Gastrocnemius medialis (tissue), 4 donors: ENCODE measurements around the gene C1QTNF7. TPM values are rescaled to one million over a fixed set of nuclear protein-coding genes. Genes with fewer than 3 reads are reported as not detected.

Experiments used
- ATAC-seq, 2 donors: fragments of 150-250 bp; one replicate each; pipeline ENCODE4 v1.9.1; 2016
- DNase-seq, 2 donors: peaks; one replicate each; pipeline ENCODE4 v3.0.0-alpha.2; 2019
- H3K27ac ChIP-seq, 4 donors: fragments of 200-600 bp; sonication (generic); 1 replicate in 1 of 4; 2 replicates in 3 of 4; pipeline ENCODE4 v1.5.1; 2016 to 2018; ENCODE audit warnings: mild to moderate bottlenecking in 2 of 4, moderate library complexity in 1 of 4
- H3K27me3 ChIP-seq, 3 donors: fragments of 200-600 bp; sonication (generic) in 2 of 3; 1 replicate in 1 of 3; 2 replicates in 2 of 3; pipeline versions ENCODE4 v1.5.1 to v1.6.0; 2016 to 2019; ENCODE audit warnings: mild to moderate bottlenecking in 1 of 3, moderate library complexity in 1 of 3
- H3K36me3 ChIP-seq, 2 donors: fragments of 200-600 bp; sonication (generic) in 1 of 2; one replicate each; pipeline ENCODE4 v1.5.1; 2017 to 2018
- H3K4me1 ChIP-seq, 2 donors: fragments of 200-600 bp; sonication (generic) in 1 of 2; one replicate each; pipeline ENCODE4 v1.5.1; 2016 to 2017; ENCODE audit warnings: mild to moderate bottlenecking in 2 of 2
- H3K4me3 ChIP-seq, 4 donors: fragments of 200-600 bp; sonication (generic) in 3 of 4; 1 replicate in 1 of 4; 2 replicates in 3 of 4; pipeline ENCODE4 v1.5.1; 2016 to 2019; ENCODE audit warnings: mild to moderate bottlenecking in 2 of 4
- H3K9me3 ChIP-seq, 3 donors: fragments of 200-600 bp; sonication (generic) in 2 of 3; 1 replicate in 1 of 3; 2 replicates in 2 of 3; pipeline ENCODE4 v1.5.1; 2016 to 2019
- POLR2A ChIP-seq, 2 donors: fragments of 450-650 bp; IDR thresholded peaks; one replicate each; pipeline ENCODE4 v1.6.1; 2017; ENCODE audit warnings: antibody characterized with exemption in 2 of 2, mild to moderate bottlenecking in 2 of 2, moderate library complexity in 2 of 2
- in situ Hi-C, 4 donors: fragments of 200-750 bp; cut with MboI; loops; one replicate each; pipeline versions ENCODE4 v1.15.0 to v1.8.0; 2017; ENCODE audit warnings: low sequenced_read_pairs in 4 of 4
- intact Hi-C: fragments of 100-400 bp; cut with DNase I; formaldehyde crosslinking; loops from one replicate; pipeline ENCODE4 v1.15.1; 2023; ENCODE audit warnings: low total_unique reads
- total RNA-seq, 4 donors: library from RNA; depleted of rRNA; stranded (reverse); fragments of >200 nt; gene quantifications; one replicate each; pipeline versions ENCODE4 v1.1.0 to v1.2.3, GENCODE V29; 2016
- TF ChIP-seq, protein P1 (sequence below), 5 experiments: fragments of 450-650 bp in 3 of 5; fragments of 200-600 bp in 2 of 5; sonication (generic) in 2 of 5; IDR thresholded peaks in 4 of 5; conservative IDR thresholded peaks in 1 of 5; 1 replicate in 4 of 5; 2 replicates in 1 of 5; pipeline ENCODE4 v1.5.1; 2016 to 2019; ENCODE audit warnings: antibody characterized with exemption in 5 of 5, mild to moderate bottlenecking in 3 of 5, moderate library complexity in 3 of 5

Gene C1QTNF7
- total RNA-seq, 4 donors from 2014 or later: 0.29 to 11.6 (median 0.72) TPM

DNA sequence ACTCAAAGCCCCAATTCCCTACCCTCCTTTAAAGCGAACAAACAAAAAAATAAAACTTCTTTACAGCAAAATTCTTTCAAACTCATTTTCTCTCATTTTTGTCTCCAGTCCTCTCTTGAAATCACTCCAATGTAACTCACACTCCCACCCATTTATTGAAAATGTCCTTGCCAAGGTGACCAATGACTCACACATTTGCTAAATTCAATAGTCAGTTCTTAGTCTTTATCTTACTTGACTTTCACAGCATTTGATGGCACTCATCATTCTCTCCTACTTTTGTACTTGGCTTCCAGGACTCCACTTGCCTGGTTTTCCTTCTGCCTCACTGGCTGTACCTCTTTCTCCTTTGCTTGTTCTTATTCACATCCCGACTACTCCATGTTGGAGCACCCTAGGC lies 61.7 kb downstream of the C1QTNF7 start:
- H3K27ac ChIP-seq: peak overlapping the region in 1 of 4 donors; percentile 49

DNA sequence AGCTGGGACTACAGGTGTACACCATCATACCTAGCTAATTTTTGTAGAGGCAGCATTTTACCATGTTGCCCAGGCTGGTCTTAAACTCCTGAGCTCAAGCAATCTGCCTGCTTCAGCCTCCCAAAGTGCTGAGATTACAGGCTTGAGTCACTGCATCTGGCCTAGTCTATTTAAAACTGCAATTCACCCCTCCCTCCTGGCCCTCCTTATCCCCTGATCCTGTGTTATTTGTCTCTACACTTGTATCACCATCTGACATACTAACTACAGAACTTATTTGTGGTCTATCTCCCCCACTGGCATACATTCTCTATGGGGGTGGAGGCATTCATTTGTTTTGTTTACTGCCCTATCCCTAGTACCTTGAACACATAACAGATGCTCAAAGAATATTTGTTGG lies 65.6 kb downstream of the C1QTNF7 start:
- in situ Hi-C loops: loop anchor here (25.0 kb wide), 4 partner anchors 169 to 519 kb away; partner anchors contain the start of genes FBXL5 (in 1 of the 4) and FGFBP2 (in 1 of the 4)
- DNase-seq (no peak), ATAC-seq (no peak)
- Histone ChIP-seq H3K4me1 (no peaks in the 10 kb centered on the region), H3K27ac (no peak overlapping the region), H3K27me3 (no peaks in the 10 kb centered on the region), H3K36me3 (no peaks in the 10 kb centered on the region), H3K4me3 (no peak overlapping the region), H3K9me3 (no peaks in the 10 kb centered on the region)
- intact Hi-C loops: no loop called here
- TF ChIP-seq, protein P1, sequence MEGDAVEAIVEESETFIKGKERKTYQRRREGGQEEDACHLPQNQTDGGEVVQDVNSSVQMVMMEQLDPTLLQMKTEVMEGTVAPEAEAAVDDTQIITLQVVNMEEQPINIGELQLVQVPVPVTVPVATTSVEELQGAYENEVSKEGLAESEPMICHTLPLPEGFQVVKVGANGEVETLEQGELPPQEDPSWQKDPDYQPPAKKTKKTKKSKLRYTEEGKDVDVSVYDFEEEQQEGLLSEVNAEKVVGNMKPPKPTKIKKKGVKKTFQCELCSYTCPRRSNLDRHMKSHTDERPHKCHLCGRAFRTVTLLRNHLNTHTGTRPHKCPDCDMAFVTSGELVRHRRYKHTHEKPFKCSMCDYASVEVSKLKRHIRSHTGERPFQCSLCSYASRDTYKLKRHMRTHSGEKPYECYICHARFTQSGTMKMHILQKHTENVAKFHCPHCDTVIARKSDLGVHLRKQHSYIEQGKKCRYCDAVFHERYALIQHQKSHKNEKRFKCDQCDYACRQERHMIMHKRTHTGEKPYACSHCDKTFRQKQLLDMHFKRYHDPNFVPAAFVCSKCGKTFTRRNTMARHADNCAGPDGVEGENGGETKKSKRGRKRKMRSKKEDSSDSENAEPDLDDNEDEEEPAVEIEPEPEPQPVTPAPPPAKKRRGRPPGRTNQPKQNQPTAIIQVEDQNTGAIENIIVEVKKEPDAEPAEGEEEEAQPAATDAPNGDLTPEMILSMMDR (IDR thresholded peaks at IDR 0.05 in 4 of 5, conservative IDR thresholded peaks at IDR 0.05 in 1 of 5): no peak
- no peak for TF ChIP-seq POLR2A (IDR thresholded peaks at IDR 0.05)

More for the DNA sequence above, 61.7 kb downstream of the C1QTNF7 start:
- in situ Hi-C loops (loop anchor here (10.0 to 25.0 kb wide), 5 partner anchors 155 to 523 kb away; partner anchors contain the start of genes FBXL5 (in 1 of the 4) and FGFBP2 (in 1 of the 4)), intact Hi-C loops (no loop called here)
- no peaks in the 10 kb centered on the region for H3K36me3 ChIP-seq
- H3K4me1 ChIP-seq: no peaks in the 10 kb centered on the region
- no peak overlapping the region for H3K4me3 ChIP-seq
- TF ChIP-seq, protein P1 (IDR thresholded peaks at IDR 0.05 in 4 of 5, conservative IDR thresholded peaks at IDR 0.05 in 1 of 5): no peak
- no peak for TF ChIP-seq POLR2A (IDR thresholded peaks at IDR 0.05)
- no peak for DNase-seq
- no peaks in the 10 kb centered on the region for H3K27me3 ChIP-seq
- ATAC-seq: no peak
- H3K9me3 ChIP-seq: no peaks in the 10 kb centered on the region

DNA sequence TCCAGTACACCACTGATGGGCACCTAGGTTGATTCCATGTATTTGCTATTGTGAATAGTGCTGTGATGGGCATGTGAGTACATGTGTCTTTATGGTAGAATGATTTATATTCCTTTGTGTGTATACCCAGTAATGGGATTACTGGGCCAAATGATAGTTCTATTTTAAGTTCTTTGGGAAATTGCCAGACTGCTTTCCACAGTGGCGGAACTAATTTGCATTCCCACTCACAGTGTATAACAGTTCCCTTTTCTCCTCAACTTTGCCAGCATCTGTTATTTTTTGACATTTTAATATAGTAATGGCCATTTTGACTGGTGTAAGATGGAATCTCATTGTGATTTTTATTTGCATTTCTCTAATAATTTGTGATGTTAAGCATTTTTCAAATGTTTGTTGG lies 67.8 kb downstream of the C1QTNF7 start:
- Histone ChIP-seq H3K36me3 (no peaks in the 10 kb centered on the region), H3K4me1 (no peaks in the 10 kb centered on the region), H3K27ac (no peak overlapping the region), H3K9me3 (no peaks in the 10 kb centered on the region), H3K4me3 (no peak overlapping the region), H3K27me3 (no peaks in the 10 kb centered on the region)
- ATAC-seq (no peak), DNase-seq (no peak)
- intact Hi-C loops: no loop called here
- TF ChIP-seq, protein P1 (IDR thresholded peaks at IDR 0.05 in 4 of 5, conservative IDR thresholded peaks at IDR 0.05 in 1 of 5): no peak
- TF ChIP-seq POLR2A (IDR thresholded peaks at IDR 0.05): no peak
- in situ Hi-C loops: loop anchor here (25.0 kb wide), 4 partner anchors 167 to 517 kb away; partner anchors contain the start of genes FBXL5 (in 1 of the 4) and FGFBP2 (in 1 of the 4)

Other genes starting within 250 kb of the C1QTNF7 start
- 1 to 10 TPM; 1.1 to 4.0 (median 2.9) TPM for gene CC2D2A, start 41.8 kb downstream of the C1QTNF7 start, total RNA-seq
- 100 to 1,000 TPM in 1 of 4 donors, 10 to 100 TPM in 3; 81.7 to 106 (median 89.8) TPM for gene FBXL5, start 227.3 kb downstream of the C1QTNF7 start, total RNA-seq